Colonic mucosa (tissue), 4 donors: ENCODE results near the gene ECEL1. TPM values are rescaled to one million over a fixed set of nuclear protein-coding genes. Genes with fewer than 3 reads are reported as not detected.

Source experiments
- DNase-seq: peaks from one replicate; pipeline ENCODE4 v3.0.0-alpha.2; 2020
- H3K27ac ChIP-seq: fragments of 200-600 bp; one replicate; pipeline ENCODE4 v1.8.0; 2021
- H3K27me3 ChIP-seq: fragments of 200-600 bp; one replicate; pipeline ENCODE4 v1.8.0; 2021
- H3K36me3 ChIP-seq: fragments of 200-600 bp; one replicate; pipeline ENCODE4 v1.8.0; 2021
- H3K4me1 ChIP-seq: fragments of 200-600 bp; one replicate; pipeline ENCODE4 v1.8.0; 2021; ENCODE audit warnings: mild to moderate bottlenecking
- H3K4me3 ChIP-seq: fragments of 200-600 bp; one replicate; pipeline ENCODE4 v1.8.0; 2021
- H3K9ac ChIP-seq, 2 donors: one replicate each; pipeline ENCODE4 v1.7.0; 2013; ENCODE audit warnings: control low read depth in 2 of 2, low read depth in 2 of 2, low read length in 2 of 2
- H3K9me3 ChIP-seq: fragments of 200-600 bp; one replicate; pipeline ENCODE4 v1.8.0; 2021
- intact Hi-C: fragments of 100-400 bp; cut with DNase I; formaldehyde crosslinking; loops from one replicate; pipeline ENCODE4 v1.14.1; 2022
- total RNA-seq, 2 donors: library from RNA; stranded (reverse); fragmentation: NEBNext Ultra II Directional in 1 of 2; extraction: Animal tissue kit (Norgen Biotek cat#: 25700) in 1 of 2; gene quantifications; one replicate each; pipeline ENCODE4 v1.2.1, GENCODE V29; 2021
- TF ChIP-seq, protein P1 (sequence below): fragments of 200-600 bp; IDR thresholded peaks from one replicate; pipeline ENCODE4 v1.8.0; 2022; ENCODE audit warnings: antibody characterized with exemption, mild to moderate bottlenecking
- donor health status: healthy.
- donor health status: DM: no; HTN: no; CAD: no.
- donor health status: DM: no; HTN: no; CAD: no.

ECEL1 gene
- total RNA-seq, 2 donors from 2014 or later = 0.12 to 0.40 TPM

DNA sequence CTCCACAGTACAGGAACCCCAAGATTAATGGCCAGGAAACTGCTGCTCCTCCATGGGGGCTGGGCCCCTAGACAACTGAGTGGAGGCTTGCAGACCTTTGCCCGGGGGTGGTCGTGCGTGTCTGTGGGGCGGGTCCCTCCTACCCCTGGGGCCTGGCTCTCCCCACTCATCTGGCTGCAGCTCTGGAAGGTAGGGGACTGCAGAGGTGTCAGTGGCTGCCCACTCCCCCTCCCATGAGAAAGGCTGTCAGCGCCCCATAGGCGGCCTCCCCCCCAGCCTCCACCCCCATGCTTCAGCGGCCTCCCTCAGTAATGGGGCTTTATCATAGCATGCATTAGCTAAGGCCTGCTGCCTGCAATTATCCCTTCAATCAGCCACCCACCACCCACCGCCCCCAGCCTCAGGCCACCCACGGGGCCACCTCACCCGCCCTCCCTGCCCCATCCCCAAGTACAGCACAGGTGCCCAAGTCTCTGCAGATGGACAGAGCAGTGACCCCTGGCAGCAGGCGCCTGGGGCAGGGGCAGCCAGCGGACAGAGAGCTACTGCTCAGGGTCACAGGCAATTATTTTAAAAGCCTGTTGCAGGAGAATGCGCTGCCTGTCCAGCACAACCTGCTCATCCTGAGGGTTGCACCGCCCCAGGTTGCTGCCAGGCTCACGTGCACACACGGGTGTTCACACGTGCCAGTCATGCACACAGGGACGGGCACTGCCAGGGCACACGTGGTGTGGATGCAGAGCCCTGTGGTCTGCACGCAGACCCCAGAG lies 9.1 kb upstream of the ECEL1 start:
- no peaks in the 10 kb centered on the region for H3K4me1 ChIP-seq
- H3K27ac ChIP-seq = no peak overlapping the region
- no peak for DNase-seq
- TF ChIP-seq, protein P1, sequence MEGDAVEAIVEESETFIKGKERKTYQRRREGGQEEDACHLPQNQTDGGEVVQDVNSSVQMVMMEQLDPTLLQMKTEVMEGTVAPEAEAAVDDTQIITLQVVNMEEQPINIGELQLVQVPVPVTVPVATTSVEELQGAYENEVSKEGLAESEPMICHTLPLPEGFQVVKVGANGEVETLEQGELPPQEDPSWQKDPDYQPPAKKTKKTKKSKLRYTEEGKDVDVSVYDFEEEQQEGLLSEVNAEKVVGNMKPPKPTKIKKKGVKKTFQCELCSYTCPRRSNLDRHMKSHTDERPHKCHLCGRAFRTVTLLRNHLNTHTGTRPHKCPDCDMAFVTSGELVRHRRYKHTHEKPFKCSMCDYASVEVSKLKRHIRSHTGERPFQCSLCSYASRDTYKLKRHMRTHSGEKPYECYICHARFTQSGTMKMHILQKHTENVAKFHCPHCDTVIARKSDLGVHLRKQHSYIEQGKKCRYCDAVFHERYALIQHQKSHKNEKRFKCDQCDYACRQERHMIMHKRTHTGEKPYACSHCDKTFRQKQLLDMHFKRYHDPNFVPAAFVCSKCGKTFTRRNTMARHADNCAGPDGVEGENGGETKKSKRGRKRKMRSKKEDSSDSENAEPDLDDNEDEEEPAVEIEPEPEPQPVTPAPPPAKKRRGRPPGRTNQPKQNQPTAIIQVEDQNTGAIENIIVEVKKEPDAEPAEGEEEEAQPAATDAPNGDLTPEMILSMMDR = no peak
- intact Hi-C loops = no loop called here
- H3K4me3 ChIP-seq = no peak overlapping the region
- H3K36me3 ChIP-seq = no peaks in the 10 kb centered on the region
- H3K27me3 ChIP-seq = no peaks in the 10 kb centered on the region
- no peaks in the 10 kb centered on the region for H3K9me3 ChIP-seq
- H3K9ac ChIP-seq = no peak overlapping the region

DNA sequence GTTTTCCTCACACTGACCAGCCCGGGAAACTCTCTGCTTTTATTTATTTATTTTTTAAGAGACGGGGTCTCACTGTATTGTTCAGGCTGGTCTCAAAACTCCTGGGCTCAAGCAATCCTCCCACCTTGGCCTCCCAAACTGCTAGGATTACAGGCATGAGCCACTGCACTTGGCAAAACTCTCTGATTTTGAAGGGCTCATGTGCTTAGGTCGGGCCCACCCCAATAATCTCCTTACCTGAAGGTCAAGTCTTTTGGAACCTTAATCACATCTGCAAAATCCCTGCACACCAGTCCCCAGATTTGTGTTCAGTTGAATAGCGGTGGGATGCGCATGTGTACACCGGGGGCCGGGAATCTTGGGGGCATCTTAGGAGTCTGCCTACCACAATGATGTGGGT lies 7.7 kb upstream of the ECEL1 start:
- intact Hi-C loops = no loop called here

DNA sequence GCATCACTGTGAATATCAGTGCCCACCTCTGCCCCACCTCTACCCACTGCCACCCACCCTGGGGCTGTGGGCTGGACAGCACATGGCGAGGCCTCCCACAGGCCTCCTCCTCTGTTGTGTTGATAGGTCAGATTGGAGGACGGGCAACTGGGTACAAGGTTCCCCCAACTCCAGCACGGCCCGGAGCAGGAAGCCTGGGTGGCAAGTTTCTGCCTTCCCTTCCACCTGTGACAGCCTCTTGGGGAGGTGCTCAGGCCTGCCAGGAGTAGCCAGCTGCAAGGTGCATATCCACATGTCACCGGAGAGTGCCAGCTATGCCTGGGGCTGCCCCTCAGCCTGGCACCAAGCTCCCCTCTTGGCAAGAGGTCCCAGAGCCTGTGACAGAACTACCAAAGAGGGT lies 6.9 kb upstream of the ECEL1 start:
- Histone ChIP-seq H3K36me3 (no peaks in the 10 kb centered on the region), H3K27me3 (no peaks in the 10 kb centered on the region), H3K27ac (no peak overlapping the region), H3K9me3 (no peaks in the 10 kb centered on the region), H3K4me1 (no peaks in the 10 kb centered on the region), H3K4me3 (no peak overlapping the region), H3K9ac (no peak overlapping the region)
- intact Hi-C loops = no loop called here
- TF ChIP-seq, protein P1 = no peak
- DNase-seq = no peak

More for the DNA sequence above, 7.7 kb upstream of the ECEL1 start:
- Histone ChIP-seq H3K36me3 (no peaks in the 10 kb centered on the region), H3K27me3 (no peaks in the 10 kb centered on the region), H3K27ac (no peak overlapping the region), H3K4me3 (no peak overlapping the region), H3K9ac (no peak overlapping the region), H3K4me1 (no peaks in the 10 kb centered on the region), H3K9me3 (no peaks in the 10 kb centered on the region)
- DNase-seq = no peak
- TF ChIP-seq, protein P1 = no peak

GRCh38 chr2:232493701-232494474 lies 6.3 kb upstream of the ECEL1 start:
- H3K9me3 ChIP-seq = no peaks in the 10 kb centered on the region
- no peak overlapping the region for H3K9ac ChIP-seq
- DNase-seq = no peak
- no peaks in the 10 kb centered on the region for H3K27me3 ChIP-seq
- no peak overlapping the region for H3K4me3 ChIP-seq
- H3K36me3 ChIP-seq = no peaks in the 10 kb centered on the region
- H3K27ac ChIP-seq = no peak overlapping the region
- TF ChIP-seq, protein P1 = no peak
- intact Hi-C loops = no loop called here
- no peaks in the 10 kb centered on the region for H3K4me1 ChIP-seq

GRCh38 chr2:232492963-232493700 lies 5.5 kb upstream of the ECEL1 start:
- no peak for DNase-seq
- no peak overlapping the region for H3K4me3 ChIP-seq

More at GRCh38 chr2:232492963-232493700, 5.5 kb upstream of the ECEL1 start:
- no peaks in the 10 kb centered on the region for H3K36me3 ChIP-seq
- H3K27me3 ChIP-seq = peaks cover 6% of the 10 kb centered on the region
- TF ChIP-seq, protein P1 = no peak
- no peaks in the 10 kb centered on the region for H3K9me3 ChIP-seq
- intact Hi-C loops = no loop called here
- H3K4me1 ChIP-seq = no peaks in the 10 kb centered on the region
- no peak overlapping the region for H3K9ac ChIP-seq
- no peak overlapping the region for H3K27ac ChIP-seq
